Measurements from ENCODE around the gene CMIP.

The CMIP gene

GRCh38 chr16:81708266-81709015 lies 263.8 kb downstream of the CMIP start:
- H3K9me2 ChIP-seq (replicated peaks; ENCODE audit: low read depth, low read length) = no peaks in the 10 kb centered on the region
- H3K27me3 ChIP-seq (ENCODE audit: insufficient read depth, low read length, poor library complexity, severe bottlenecking) = no peaks in the 10 kb centered on the region
- no peaks in the 10 kb centered on the region for H3K4me1 ChIP-seq (ENCODE audit: insufficient read depth, low read length, poor library complexity, severe bottlenecking)
- no peaks in the 10 kb centered on the region for H3K79me2 ChIP-seq (ENCODE audit: insufficient read depth, low read length)
- TF ChIP-seq EZH2phosphoT487 (IDR thresholded peaks at IDR 0.05; ENCODE audit: borderline replicate concordance) (no peak), CTCF (conservative IDR thresholded peaks at IDR 0.05; ENCODE audit: low read length) (no peak)
- no peak overlapping the region for H3K4me3 ChIP-seq (ENCODE audit: low read length, poor library complexity, severe bottlenecking)
- no peaks in the 10 kb centered on the region for H3K9me3 ChIP-seq (ENCODE audit: insufficient read depth, low read depth, low read length)
- H3K4me2 ChIP-seq (ENCODE audit: low read depth, low read length, poor library complexity, severe bottlenecking) = no peak overlapping the region
- no peaks in the 10 kb centered on the region for H4K20me1 ChIP-seq (ENCODE audit: insufficient read depth, low read length, poor library complexity, severe bottlenecking)
- H3K36me3 ChIP-seq (ENCODE audit: insufficient read depth, low read length) = peaks cover 29% of the 10 kb centered on the region; the same call in 1 of the 2 replicates
- H3F3A ChIP-seq (ENCODE audit: low read depth) = no peaks in the 10 kb centered on the region
- no peak overlapping the region for H3K9ac ChIP-seq (ENCODE audit: low read depth, low read length, poor library complexity, severe bottlenecking)
- H2AFZ ChIP-seq (ENCODE audit: low read length) = no peak overlapping the region

GRCh38 chr16:81709016-81709900 lies 264.6 kb downstream of the CMIP start:
- H3K9ac ChIP-seq (ENCODE audit: low read depth, low read length, poor library complexity, severe bottlenecking) = no peak overlapping the region
- no peaks in the 10 kb centered on the region for H4K20me1 ChIP-seq (ENCODE audit: insufficient read depth, low read length, poor library complexity, severe bottlenecking)
- H3K4me2 ChIP-seq (ENCODE audit: low read depth, low read length, poor library complexity, severe bottlenecking) = no peak overlapping the region
- no peaks in the 10 kb centered on the region for H3K9me3 ChIP-seq (ENCODE audit: insufficient read depth, low read depth, low read length)
- H3K9me2 ChIP-seq (replicated peaks; ENCODE audit: low read depth, low read length) = no peaks in the 10 kb centered on the region
- no peaks in the 10 kb centered on the region for H3K27me3 ChIP-seq (ENCODE audit: insufficient read depth, low read length, poor library complexity, severe bottlenecking)
- H3K36me3 ChIP-seq (ENCODE audit: insufficient read depth, low read length) = peaks cover 29% of the 10 kb centered on the region; the same call in 1 of the 2 replicates
- no peak overlapping the region for H3K4me3 ChIP-seq (ENCODE audit: low read length, poor library complexity, severe bottlenecking)
- no peaks in the 10 kb centered on the region for H3F3A ChIP-seq (ENCODE audit: low read depth)
- H3K4me1 ChIP-seq (ENCODE audit: insufficient read depth, low read length, poor library complexity, severe bottlenecking) = no peaks in the 10 kb centered on the region
- no peaks in the 10 kb centered on the region for H3K79me2 ChIP-seq (ENCODE audit: insufficient read depth, low read length)
- no peak overlapping the region for H2AFZ ChIP-seq (ENCODE audit: low read length)
- TF ChIP-seq EZH2phosphoT487 (IDR thresholded peaks at IDR 0.05; ENCODE audit: borderline replicate concordance) (no peak), CTCF (conservative IDR thresholded peaks at IDR 0.05; ENCODE audit: low read length) (no peak)

DNA sequence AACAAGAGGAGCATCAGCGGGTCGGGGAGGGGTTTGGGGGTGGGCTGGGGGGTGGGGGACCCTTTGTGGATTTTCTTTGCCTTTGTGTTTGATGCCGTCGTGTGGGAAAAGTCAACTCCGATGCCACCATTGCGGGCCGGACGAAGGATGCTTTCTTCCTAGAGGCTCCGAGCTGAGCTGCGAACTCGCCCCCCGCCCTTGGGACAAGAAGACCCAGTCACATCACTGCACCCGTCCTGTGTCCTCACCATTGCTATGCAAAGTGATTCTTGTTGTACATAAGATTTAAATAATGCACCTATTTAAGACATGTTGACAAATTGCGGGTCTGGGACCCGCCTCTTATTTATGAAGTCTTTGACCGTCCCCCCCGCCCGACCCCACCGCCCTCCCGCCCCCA lies 265.4 kb downstream of the CMIP start:
- Histone ChIP-seq H3K9ac (ENCODE audit: low read depth, low read length, poor library complexity, severe bottlenecking) (no peak overlapping the region), H3K4me3 (ENCODE audit: low read length, poor library complexity, severe bottlenecking) (no peak overlapping the region), H3K4me2 (ENCODE audit: low read depth, low read length, poor library complexity, severe bottlenecking) (no peak overlapping the region), H3K27me3 (ENCODE audit: insufficient read depth, low read length, poor library complexity, severe bottlenecking) (no peaks in the 10 kb centered on the region), H3K9me2 (replicated peaks; ENCODE audit: low read depth, low read length) (no peaks in the 10 kb centered on the region), H3K9me3 (ENCODE audit: insufficient read depth, low read depth, low read length) (no peaks in the 10 kb centered on the region), H3K4me1 (ENCODE audit: insufficient read depth, low read length, poor library complexity, severe bottlenecking) (no peaks in the 10 kb centered on the region), H3F3A (ENCODE audit: low read depth) (no peaks in the 10 kb centered on the region), H3K79me2 (ENCODE audit: insufficient read depth, low read length) (no peaks in the 10 kb centered on the region), H3K36me3 (ENCODE audit: insufficient read depth, low read length) (peaks cover 29% of the 10 kb centered on the region; the same call in 1 of the 2 replicates), H2AFZ (ENCODE audit: low read length) (no peak overlapping the region), H4K20me1 (ENCODE audit: insufficient read depth, low read length, poor library complexity, severe bottlenecking) (no peaks in the 10 kb centered on the region)
- TF ChIP-seq CTCF (conservative IDR thresholded peaks at IDR 0.05; ENCODE audit: low read length) = no peak
- TF ChIP-seq EZH2phosphoT487 (IDR thresholded peaks at IDR 0.05; ENCODE audit: borderline replicate concordance) = no peak

Measured in Loucy (cell line).